ENCODE measurements around the gene GSTO2.

The GSTO2 gene

GRCh38 chr10:104337985-104338735 is 69.2 kb downstream of the GSTO2 start, which contains the start of gene ITPRIP:
Gene ITPRIP (minus strand): TSS chr10:104338465. CDS start chr10:104316051, 22,414 bp downstream.
- peak in 50 of 58 donors; percentile 31 to 83 (median 60) for DNase-seq

DNA sequence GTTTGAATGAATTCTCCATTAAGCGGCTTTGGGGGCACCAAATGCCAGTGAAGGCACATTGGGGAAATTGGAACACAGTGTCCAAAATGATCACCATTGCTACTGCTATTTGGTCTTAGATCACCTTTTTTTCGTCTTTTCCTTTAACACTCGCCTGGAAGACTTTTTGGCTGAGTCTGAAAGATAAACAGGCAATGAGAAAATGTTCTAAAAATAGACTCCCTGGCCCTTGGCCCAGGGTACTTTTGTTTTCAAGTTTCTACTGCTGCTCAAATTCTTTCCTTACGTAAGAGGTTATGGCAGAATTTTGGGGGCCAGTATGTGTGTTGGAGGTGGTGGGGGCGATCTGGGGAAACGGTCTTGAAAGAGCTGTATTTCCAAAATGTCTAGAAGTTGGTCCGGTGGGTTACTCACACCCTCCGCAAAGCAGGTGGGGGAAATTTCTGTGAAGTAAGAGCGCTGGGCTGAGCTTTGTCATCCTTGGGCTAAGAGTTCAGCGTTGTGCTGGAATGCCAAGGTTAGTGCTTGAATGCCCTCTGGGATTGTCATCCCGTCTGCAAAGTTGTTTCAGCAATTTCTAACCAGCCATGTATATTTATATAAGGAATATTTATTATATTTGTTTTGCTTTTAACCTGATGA is 70.6 kb downstream of the GSTO2 start:
- peak in 5 of 58 donors; percentile 17 to 31 (median 25) for DNase-seq

DNA sequence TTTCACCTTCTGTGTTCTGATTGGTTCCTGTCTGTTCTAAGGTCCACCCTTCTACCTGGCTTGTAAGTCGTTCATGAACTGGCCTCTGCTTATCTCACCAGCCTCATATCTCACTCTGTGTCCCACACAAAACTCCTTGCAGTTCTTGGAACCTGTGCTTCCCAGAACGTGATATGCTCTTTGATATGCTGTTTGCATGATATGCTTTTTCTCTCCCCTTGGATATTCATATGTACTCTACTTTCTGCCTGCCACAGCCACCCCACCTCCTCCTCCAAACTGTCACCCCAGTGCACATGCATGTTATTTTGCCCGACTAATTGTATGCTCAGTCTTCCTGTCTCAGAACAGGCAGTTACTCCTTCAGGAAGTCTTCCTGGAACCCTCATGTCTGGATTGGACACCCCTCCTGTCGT is 71.1 kb downstream of the GSTO2 start:
- DNase-seq = no peak

DNA sequence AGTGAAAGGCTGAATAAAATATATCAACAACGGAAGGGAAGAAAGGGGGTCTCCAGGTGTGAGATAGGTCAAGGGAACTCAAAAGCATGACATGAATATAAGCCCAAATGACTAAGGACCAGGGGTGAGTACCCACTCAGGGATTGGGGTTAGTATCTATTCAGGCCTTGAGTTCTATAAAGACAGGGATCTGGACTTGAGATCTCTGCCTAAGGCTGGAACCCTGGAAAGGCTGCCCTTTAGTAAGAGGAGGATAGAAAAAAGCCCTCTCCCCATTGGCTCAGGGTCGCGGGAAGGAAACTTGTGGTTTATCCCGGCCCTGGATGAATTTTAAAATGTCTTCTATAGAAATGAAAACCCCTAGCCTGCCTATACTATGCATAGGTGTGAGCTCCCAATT is 71.7 kb downstream of the GSTO2 start:
- no peak for DNase-seq

GRCh38 chr10:104342941-104343411 is 74.0 kb downstream of the GSTO2 start:
- no peak for DNase-seq

DNA sequence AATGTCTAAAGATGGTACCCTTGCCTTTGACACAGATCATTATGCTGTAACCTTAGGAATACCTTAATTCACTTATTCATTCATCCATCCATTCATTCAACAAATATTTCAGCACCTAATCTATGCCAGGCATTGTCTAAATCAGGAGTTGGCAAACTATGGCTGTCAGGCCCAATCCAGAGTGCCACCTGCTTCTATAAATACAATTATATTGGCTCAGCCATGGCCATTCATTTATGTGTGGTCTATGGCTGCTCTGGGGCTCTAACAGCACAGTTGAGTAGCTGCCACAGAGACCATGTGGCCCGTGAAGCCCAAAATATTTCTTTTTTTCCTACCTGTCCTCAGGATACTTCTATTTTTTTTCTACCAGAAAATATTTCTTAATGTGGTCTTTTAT is 75.2 kb downstream of the GSTO2 start:
- DNase-seq = no peak

DNA sequence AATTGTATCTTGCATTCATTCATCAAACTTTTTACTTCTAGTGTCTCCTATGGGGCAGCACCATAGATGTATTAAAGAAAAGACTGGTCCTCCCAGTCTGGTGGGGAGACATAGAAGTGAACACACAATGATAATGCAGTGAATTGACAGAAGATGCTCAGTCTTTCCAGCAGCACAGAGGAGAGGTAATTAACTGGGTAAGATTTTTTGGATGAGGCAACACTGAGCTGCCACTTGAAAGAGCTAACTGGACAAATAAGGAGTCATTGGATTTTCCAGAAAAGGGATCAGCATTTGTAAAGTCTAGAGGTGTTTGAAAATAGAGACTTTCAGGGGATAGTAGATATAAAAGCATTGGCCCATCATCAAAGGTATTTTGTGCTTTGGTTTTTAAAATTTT is 76.5 kb downstream of the GSTO2 start:
- DNase-seq = no peak

DNA sequence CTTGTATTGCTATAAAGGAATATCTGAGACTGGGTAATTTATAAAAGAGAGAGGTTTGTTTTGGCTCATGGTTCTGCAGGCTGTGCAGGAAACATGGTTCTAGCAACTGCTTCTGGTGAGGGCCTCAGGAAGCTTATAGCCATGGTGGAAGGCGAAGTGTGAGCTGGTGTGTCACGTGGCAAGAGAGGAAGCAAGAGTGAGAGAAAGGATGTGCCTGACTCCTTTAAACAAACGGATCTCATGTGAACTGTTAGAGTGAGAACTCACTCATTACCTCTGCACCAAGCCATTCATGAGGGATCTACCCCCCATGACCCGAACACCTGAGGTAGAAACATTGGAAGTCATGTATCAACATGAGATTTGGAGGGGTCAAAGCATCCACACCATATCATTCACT is 77.0 kb downstream of the GSTO2 start:
- no peak for DNase-seq

DNA sequence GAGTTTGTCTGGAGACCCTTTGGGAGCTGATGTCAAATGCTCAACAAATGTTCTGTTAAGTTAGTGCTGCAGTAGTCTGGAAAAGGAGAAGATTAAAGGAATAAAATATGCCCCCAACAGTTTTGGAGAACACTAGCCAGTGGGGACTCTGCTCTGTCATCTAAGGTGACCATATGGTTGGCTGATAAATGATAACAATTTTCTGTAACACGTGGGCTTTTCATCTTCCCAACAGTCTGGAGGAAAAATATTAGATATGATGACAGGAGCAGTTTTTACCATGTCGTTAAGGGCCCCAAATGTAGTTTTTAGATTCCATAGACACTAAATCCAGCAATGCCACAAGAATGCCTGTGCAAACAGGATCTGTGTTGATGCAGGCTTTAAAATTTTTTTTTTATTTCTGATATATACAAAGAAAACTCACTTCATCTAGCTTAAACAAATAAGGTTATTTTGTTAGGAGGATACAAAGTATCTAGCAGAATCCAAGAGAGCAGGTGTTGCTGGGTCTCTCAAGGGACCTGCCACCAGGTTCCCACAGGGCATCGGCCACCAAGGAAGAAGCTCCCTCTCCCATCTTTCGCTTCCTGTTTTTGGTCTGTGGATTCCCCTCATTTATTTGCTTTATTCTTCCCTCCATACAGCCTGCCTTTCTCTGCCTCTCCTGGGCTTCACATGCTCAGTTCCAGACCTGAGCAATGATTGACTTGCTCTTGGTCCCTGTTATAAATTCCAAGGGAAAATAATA is 78.5 kb downstream of the GSTO2 start:
- no peak for DNase-seq

- DNase-seq = no peak
These were observed 79.6 kb downstream of the GSTO2 start for GRCh38 chr10:104348601-104349000.

GRCh38 chr10:104349623-104350126 is 80.7 kb downstream of the GSTO2 start:
- DNase-seq = peak in 2 of 58 donors; percentile 28 to 50

DNA sequence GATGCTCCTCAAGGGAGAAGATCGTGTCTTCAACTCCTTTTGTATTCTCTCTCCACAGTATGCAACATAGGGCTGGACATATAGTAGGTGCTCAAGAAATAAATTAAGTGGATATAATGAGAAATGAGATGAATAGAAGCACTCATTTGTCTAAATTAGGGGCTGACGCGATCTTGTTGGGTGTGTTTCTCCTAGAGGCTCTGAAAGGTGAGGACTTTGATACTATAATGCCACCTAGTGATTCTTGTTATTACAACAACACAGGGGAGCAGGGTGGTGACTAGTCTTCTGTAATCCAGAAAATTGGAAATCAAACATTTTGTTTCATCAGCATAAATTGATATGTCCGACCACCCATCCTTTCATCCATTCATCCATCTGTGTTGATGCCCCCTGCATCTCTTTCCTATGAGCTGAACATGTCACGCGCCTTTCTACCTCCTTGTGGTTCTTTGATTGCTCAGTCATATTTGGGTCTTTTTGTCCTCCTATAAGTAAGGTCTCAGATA is 81.2 kb downstream of the GSTO2 start:
- peak in 3 of 58 donors; percentile 8 to 79 (median 43) for DNase-seq

GRCh38 chr10:104351061-104351702 is 82.2 kb downstream of the GSTO2 start:
- no peak for DNase-seq

- no peak for DNase-seq
These were observed 82.9 kb downstream of the GSTO2 start for GRCh38 chr10:104351919-104352318.

GRCh38 chr10:104353325-104354048 is 84.5 kb downstream of the GSTO2 start, which contains the start of gene CFAP58:
Gene CFAP58 (plus strand): TSS chr10:104353833. CDS start chr10:104353898, 65 bp downstream.
- DNase-seq = peak in 57 of 58 donors; percentile 21 to 91 (median 77)

Measured in anterior cingulate cortex (tissue), 58 donors.